Loucy (cell line): Measurements from ENCODE around the gene TNFRSF8.

Experiments used
- CTCF ChIP-seq: fragments of 200-600 bp; sonication (generic); conservative IDR thresholded peaks from 2 replicates; pipeline ENCODE4 v1.5.1; 2014; ENCODE audit warnings: mild to moderate bottlenecking, antibody characterized with exemption, low read length
- EZH2phosphoT487 ChIP-seq: fragments of 200-600 bp; IDR thresholded peaks from 2 replicates; pipeline ENCODE4 v1.6.1; 2018; ENCODE audit warnings: antibody characterized with exemption, mild to moderate bottlenecking, moderate library complexity, borderline replicate concordance

DNA sequence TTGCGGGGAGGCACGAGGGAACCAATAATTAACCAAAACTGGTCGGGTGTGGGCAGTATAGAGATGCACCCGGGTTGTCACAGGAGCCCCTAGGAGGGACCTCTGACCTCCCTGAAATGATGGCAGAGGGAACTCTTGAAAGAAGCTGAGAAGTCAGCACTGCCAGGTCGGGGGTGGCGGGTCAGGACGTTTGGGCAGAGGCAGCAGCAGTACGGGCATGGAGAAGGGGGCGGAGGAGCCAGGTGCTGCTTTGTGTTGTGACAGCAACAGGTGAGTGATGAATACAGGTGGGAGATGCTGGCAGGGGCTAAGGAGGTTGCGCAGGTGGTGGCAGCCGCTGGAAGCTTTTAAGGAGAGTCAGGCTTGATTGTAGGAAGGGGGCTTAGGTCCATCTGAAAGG, 115.4 kb downstream of the TNFRSF8 start:
- TF ChIP-seq CTCF = no peak
- TF ChIP-seq EZH2phosphoT487 = no peak
